GM13977 (cell line): ENCODE data around the gene BSND.

ENCODE experiments used
- DNase-seq: peaks from one replicate; pipeline ENCODE4 v3.0.0; 2012; ENCODE audit warnings: low spot score
- in situ Hi-C: fragments of 300-500 bp; cut with MboI; formaldehyde crosslinking; loops from one replicate; pipeline ENCODE4 v1.12.0; 2022; ENCODE audit warnings: low sequenced_read_pairs, low pct_unique_long_range_greater_than_20kb, mixed read lengths, inconsistent platforms; ENCODE audit not compliant: unreplicated experiment
- TF ChIP-seq, protein P1 (sequence below): IDR thresholded peaks from 2 replicates; pipeline ENCODE4 v1.5.1; 2012; ENCODE audit warnings: mild to moderate bottlenecking, control low read depth; ENCODE audit not compliant: insufficient read depth; ENCODE audit errors: extremely low read depth, missing control alignments

BSND gene

GRCh38 chr1:54973205-54973921, 25.4 kb upstream of the BSND start:
- peak; percentile 6 for DNase-seq
- TF ChIP-seq, protein P1, sequence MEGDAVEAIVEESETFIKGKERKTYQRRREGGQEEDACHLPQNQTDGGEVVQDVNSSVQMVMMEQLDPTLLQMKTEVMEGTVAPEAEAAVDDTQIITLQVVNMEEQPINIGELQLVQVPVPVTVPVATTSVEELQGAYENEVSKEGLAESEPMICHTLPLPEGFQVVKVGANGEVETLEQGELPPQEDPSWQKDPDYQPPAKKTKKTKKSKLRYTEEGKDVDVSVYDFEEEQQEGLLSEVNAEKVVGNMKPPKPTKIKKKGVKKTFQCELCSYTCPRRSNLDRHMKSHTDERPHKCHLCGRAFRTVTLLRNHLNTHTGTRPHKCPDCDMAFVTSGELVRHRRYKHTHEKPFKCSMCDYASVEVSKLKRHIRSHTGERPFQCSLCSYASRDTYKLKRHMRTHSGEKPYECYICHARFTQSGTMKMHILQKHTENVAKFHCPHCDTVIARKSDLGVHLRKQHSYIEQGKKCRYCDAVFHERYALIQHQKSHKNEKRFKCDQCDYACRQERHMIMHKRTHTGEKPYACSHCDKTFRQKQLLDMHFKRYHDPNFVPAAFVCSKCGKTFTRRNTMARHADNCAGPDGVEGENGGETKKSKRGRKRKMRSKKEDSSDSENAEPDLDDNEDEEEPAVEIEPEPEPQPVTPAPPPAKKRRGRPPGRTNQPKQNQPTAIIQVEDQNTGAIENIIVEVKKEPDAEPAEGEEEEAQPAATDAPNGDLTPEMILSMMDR = no peak
- in situ Hi-C loops = no loop called here

DNA sequence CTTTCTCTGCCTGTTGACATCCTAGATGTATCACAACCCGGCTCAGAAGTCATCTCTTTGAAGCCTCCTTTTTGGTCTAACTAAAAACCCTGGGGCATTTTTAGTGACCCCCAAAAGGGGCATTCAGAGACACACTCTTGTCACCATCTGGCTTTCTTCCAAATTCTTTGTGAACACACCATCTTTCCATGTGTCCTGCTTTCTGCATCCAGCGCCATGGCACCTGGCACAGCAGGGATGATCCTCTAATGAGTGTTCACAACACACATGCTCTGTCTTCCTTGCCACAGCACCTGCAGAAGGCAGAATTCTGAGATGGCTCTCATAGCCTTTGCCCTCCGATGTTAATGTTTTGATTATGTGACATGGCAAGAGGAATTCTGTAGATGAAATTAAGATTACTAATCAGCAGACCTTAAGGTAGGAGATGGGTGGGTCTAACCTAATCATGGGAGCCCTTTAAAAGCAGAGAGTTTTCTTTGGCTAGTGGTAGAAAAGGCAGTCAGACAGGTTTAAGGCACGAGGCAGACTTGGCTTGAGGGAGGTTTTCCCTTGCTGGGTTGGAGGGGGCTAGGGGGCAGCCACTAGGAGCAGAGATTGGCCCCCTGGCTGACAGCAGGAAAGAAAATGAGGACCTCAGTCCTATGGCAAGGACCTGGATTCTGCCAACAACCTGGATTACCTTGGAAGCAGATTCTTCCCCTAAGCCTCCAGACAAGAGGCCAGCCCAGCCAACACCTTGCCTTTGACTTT, 23.2 kb upstream of the BSND start:
- peak; percentile 3 for DNase-seq
- TF ChIP-seq, protein P1 = no peak
- in situ Hi-C loops = no loop called here

DNA sequence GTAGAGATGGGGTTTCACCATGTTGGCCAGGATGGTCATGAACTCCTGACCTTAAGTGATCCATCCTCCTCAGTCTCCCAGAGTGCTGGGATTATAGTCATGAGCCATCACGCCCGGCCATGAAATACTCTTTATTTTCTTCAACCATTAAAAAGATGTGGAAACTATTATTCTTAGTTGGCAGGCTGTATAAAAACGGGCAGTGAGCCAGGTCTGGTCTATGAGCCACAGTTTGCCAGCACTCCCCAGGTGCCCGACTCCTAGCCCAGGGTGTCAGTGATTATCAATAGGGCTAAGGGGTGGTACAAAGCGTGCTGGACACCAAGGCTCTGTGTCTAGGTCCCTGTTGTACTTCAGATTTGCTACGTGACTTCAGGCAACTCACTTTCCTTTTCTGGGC, 22.0 kb upstream of the BSND start:
- TF ChIP-seq, protein P1 = no peak
- in situ Hi-C loops = no loop called here
- DNase-seq = no peak

DNA sequence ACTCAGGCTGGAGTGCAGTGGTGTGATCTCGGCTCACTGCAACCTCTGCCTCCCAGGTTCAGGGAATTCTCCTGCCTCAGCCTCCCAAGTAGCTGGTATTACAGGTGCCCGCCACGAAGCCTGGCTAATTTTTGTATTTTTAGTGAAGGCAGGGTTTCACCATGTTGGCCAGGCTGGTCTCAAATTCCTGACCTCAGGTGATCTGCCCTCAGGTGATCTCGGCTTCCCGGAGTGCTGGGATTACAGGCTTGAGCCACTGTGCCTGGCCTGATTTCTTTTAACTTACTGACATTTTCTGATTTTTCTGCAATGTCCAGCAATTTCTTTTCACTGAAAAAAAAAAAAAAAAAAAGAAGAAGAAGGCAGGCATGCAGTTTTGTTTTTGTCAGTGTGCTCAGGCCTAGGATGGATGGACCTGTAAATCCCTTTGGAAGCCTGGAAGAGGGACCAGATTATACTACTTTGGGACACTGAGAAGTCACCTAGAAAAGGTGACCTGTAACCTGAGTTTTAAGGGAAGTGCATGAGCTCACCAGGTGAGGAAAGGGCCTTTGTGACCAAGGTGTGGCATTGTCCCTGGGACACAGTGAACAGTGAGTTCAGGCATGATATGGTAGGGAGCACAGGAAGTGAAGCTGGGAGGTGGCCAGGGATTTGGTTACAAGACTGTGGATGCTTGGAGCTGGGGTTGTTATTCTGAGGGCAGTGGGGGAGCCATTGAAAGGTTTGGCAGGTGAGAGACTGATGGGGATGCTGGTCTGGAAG, 21.0 kb upstream of the BSND start:
- peak; percentile 4 for DNase-seq
- TF ChIP-seq, protein P1 = no peak
- in situ Hi-C loops = no loop called here

DNA sequence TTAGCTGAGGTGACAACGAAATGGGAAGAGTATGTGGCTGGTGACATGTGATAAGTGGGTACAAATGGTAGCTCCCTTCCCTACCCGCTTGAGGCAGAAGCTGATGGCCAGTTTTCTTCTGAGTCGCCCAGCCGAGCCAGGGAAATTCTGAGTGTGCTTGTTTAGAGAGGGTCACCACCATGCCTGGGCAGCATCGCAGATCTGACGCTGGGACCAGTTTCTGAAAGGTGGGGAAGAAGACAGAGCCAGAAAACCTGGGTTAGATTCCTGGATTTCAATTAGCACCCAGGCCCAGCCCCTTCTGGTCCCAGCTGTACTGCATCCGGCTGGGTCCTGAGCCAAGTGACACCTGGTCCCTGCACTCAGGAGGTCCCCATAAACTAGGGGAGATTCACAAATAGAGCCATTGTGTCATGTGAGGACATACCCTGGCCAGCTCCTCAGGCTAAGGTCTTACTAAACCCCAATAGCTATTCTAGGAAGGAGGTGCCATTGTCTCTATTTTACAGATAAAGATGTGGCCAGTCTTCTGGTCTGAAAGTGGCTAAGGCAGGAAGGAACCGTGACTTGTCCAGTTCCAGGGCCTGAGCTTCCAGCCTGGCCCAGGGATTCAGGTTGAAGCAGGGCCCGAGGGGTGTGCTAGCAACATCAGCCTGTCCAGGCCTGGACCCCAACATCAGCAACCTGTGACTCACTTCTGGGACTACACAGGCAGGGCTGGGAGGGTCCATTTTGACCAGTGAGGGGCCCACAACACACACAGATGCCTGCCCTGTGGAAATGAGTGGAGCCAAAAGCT, 20.0 kb upstream of the BSND start:
- TF ChIP-seq, protein P1 = no peak
- in situ Hi-C loops = no loop called here
- peak; percentile 4 for DNase-seq
